ENCODE measurements around the gene SNAI3.

The SNAI3 gene

GRCh38 chr16:88721815-88722755 lies 35.8 kb upstream of the SNAI3 start:
- H3K36me3 ChIP-seq (ENCODE audit: low read length) = no peaks in the 10 kb centered on the region
- no peaks in the 10 kb centered on the region for H3K9me3 ChIP-seq (ENCODE audit: insufficient read depth, low read length)
- H3K79me2 ChIP-seq (ENCODE audit: insufficient read depth, low read length) = no peaks in the 10 kb centered on the region
- no peak overlapping the region for H2AFZ ChIP-seq (ENCODE audit: low read depth, low read length, severe bottlenecking)
- H3K4me2 ChIP-seq (ENCODE audit: low read depth, low read length, poor library complexity, severe bottlenecking) = no peak overlapping the region
- no peak overlapping the region for H3K9ac ChIP-seq (ENCODE audit: low read length)
- H4K20me1 ChIP-seq (ENCODE audit: low read depth, low read length) = no peaks in the 10 kb centered on the region
- no peak overlapping the region for H3K4me3 ChIP-seq (ENCODE audit: insufficient read depth, low read length, poor library complexity, severe bottlenecking)
- TF ChIP-seq CTCF (IDR thresholded peaks at IDR 0.05; ENCODE audit: insufficient read depth, low read length, poor library complexity, severe bottlenecking) (no peak), EZH2phosphoT487 (conservative IDR thresholded peaks at IDR 0.05; ENCODE audit: low read length) (no peak)
- no peaks in the 10 kb centered on the region for H3F3A ChIP-seq (ENCODE audit: insufficient read depth)
- H3K27ac ChIP-seq (ENCODE audit: low read depth, low read length) = no peak overlapping the region
- H3K27me3 ChIP-seq (ENCODE audit: low read length) = no peaks in the 10 kb centered on the region
- H3K9me2 ChIP-seq (replicated peaks; ENCODE audit: insufficient read depth, low read length) = no peaks in the 10 kb centered on the region

GRCh38 chr16:88721236-88721635 lies 34.9 kb upstream of the SNAI3 start:
- Histone ChIP-seq H3K27ac (ENCODE audit: low read depth, low read length) (no peak overlapping the region), H3K79me2 (ENCODE audit: insufficient read depth, low read length) (no peaks in the 10 kb centered on the region), H3K4me3 (ENCODE audit: insufficient read depth, low read length, poor library complexity, severe bottlenecking) (no peak overlapping the region), H3K4me2 (ENCODE audit: low read depth, low read length, poor library complexity, severe bottlenecking) (no peak overlapping the region), H3K9me2 (replicated peaks; ENCODE audit: insufficient read depth, low read length) (no peaks in the 10 kb centered on the region), H3K27me3 (ENCODE audit: low read length) (no peaks in the 10 kb centered on the region), H4K20me1 (ENCODE audit: low read depth, low read length) (no peaks in the 10 kb centered on the region), H3K9me3 (ENCODE audit: insufficient read depth, low read length) (no peaks in the 10 kb centered on the region), H3F3A (ENCODE audit: insufficient read depth) (no peaks in the 10 kb centered on the region), H3K36me3 (ENCODE audit: low read length) (no peaks in the 10 kb centered on the region), H2AFZ (ENCODE audit: low read depth, low read length, severe bottlenecking) (no peak overlapping the region), H3K9ac (ENCODE audit: low read length) (no peak overlapping the region)
- no peak for TF ChIP-seq CTCF (IDR thresholded peaks at IDR 0.05; ENCODE audit: insufficient read depth, low read length, poor library complexity, severe bottlenecking)

GRCh38 chr16:88720396-88720970 lies 34.2 kb upstream of the SNAI3 start:
- no peaks in the 10 kb centered on the region for H3F3A ChIP-seq (ENCODE audit: insufficient read depth)
- TF ChIP-seq CTCF (IDR thresholded peaks at IDR 0.05; ENCODE audit: insufficient read depth, low read length, poor library complexity, severe bottlenecking) = no peak
- TF ChIP-seq EZH2phosphoT487 (conservative IDR thresholded peaks at IDR 0.05; ENCODE audit: low read length) = no peak
- H3K27ac ChIP-seq (ENCODE audit: low read depth, low read length) = no peak overlapping the region
- H3K9ac ChIP-seq (ENCODE audit: low read length) = no peak overlapping the region
- no peaks in the 10 kb centered on the region for H3K9me2 ChIP-seq (replicated peaks; ENCODE audit: insufficient read depth, low read length)
- H4K20me1 ChIP-seq (ENCODE audit: low read depth, low read length) = no peaks in the 10 kb centered on the region
- H3K27me3 ChIP-seq (ENCODE audit: low read length) = no peaks in the 10 kb centered on the region
- H3K79me2 ChIP-seq (ENCODE audit: insufficient read depth, low read length) = no peaks in the 10 kb centered on the region
- H3K9me3 ChIP-seq (ENCODE audit: insufficient read depth, low read length) = no peaks in the 10 kb centered on the region
- H3K4me3 ChIP-seq (ENCODE audit: insufficient read depth, low read length, poor library complexity, severe bottlenecking) = no peak overlapping the region
- H3K36me3 ChIP-seq (ENCODE audit: low read length) = no peaks in the 10 kb centered on the region
- no peak overlapping the region for H3K4me2 ChIP-seq (ENCODE audit: low read depth, low read length, poor library complexity, severe bottlenecking)
- no peak overlapping the region for H2AFZ ChIP-seq (ENCODE audit: low read depth, low read length, severe bottlenecking)

Measured in SU-DHL-6 (cell line).